Stimulated activated naive CD4-positive, alpha-beta T cell (primary cell): ENCODE data around the gene TMEM123.

Experiments used
- DNase-seq, 6 experiments: peaks; one replicate each; lab custom pipeline; 2025; lab: John Stamatoyannopoulos, UW

Gene TMEM123

GRCh38 chr11:102364991-102365390 lies 87.6 kb downstream of the TMEM123 start:
- DNase-seq, result no peak

DNA sequence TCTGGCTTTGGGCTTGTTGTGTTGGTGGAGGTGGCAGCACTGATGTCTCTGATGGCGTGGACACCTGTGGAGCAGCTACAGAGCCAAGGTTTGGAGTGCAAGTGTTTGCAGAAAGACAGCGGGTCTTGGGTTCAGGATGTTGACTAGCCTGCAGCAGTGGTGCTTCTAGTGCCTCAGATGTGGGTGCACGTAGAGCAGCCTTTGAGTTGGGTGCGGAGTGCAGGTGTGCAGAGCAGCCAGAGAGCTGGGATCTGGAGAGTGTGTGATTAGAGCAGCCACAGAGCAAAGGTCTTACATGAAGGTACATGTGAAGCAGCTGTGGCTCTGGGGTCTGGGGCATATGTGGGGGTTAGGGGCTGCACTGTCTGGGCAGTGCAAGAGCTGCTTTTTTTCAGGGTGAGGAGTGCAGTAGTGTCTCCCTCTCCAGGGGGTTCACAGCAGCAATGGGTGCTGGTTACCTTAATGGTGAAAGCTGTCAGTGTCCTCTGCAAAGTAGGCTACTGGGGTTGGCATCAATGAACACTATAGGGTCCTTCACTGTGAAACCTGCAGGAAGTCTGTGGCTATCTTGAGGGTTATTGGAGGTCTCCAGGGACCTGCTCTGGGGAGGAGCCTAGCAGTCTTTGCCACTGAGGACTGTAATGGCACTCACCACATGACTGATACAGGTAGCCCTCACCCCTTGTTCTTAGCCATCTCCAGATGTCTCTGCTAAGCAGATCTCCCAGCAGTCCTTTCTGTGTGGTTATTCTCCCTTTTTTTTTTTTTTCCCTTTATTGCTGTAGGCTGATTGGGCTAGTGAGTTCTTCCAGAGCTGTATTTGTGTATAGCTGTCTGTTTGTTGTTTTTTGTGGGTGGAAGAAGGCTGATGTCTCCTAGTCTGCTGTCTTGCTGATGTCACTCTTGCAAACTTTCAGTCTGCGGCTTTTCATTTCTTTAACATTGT lies 91.2 kb downstream of the TMEM123 start:
- peak; percentile 40 to 76 (median 62) for DNase-seq

DNA sequence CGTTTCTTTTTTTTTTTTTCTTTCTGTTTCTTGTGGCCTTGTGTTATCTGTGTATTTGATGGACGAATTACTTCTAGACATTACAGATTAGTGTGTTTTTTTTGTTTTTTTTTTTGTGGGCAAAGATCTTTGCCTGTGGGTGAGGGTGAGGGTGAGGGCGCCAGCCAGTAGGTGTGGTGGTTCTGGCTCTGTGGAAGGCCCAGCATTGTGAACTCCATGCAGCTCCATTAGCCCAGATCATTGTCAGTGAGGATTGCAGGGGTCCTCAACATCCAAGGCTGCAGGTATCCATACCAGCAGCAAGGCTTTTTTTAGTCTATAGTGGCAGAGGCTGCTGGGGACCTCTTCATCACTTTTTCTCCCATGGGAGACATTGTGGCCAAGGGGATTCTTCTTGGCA lies 91.9 kb downstream of the TMEM123 start:
- DNase-seq, result peak in 3 of 6 experiments; percentile 11 to 43 (median 28)

DNA sequence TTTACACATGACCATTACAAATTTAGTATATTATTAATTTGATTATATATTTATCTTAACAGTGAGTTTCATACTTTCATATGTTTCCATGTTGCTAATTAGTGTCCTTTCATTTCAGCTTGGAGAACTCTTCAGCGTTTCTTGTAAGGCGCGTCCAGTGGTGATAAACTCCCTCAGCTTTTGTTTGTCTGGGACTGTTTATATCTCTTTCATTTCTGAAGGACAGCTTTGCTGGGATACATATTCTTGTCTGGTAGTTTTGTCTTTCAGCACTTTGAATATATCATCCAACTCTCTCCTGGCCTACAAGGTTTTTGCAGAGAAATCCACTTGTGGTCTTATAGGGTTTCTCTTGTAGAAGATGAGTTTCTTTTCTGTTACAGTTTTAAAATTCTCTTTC lies 93.2 kb downstream of the TMEM123 start:
- DNase-seq, result no peak

DNA sequence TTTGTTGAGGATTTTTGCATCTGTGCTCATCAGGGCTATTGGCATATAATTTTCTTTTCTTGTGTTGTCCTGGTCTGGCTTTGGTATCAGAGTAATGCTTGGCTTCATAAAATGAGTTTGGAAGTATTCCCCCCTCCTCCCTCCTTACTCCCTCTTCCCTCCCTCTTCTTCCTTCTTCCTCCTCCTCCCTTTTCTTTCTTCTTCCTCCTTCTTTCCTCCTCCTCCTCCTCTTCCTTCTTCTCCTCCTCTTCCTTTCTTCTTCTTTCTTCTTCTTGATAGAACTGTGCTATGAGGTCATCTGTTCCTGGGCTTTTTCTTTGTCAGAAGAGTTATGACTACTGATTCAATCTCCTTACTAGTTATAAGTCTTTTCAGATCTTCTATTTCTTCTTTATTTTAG lies 95.4 kb downstream of the TMEM123 start:
- no peak for DNase-seq

GRCh38 chr11:102347462-102348370 lies 104.8 kb downstream of the TMEM123 start:
- peak; percentile 12 to 58 (median 24) for DNase-seq

DNA sequence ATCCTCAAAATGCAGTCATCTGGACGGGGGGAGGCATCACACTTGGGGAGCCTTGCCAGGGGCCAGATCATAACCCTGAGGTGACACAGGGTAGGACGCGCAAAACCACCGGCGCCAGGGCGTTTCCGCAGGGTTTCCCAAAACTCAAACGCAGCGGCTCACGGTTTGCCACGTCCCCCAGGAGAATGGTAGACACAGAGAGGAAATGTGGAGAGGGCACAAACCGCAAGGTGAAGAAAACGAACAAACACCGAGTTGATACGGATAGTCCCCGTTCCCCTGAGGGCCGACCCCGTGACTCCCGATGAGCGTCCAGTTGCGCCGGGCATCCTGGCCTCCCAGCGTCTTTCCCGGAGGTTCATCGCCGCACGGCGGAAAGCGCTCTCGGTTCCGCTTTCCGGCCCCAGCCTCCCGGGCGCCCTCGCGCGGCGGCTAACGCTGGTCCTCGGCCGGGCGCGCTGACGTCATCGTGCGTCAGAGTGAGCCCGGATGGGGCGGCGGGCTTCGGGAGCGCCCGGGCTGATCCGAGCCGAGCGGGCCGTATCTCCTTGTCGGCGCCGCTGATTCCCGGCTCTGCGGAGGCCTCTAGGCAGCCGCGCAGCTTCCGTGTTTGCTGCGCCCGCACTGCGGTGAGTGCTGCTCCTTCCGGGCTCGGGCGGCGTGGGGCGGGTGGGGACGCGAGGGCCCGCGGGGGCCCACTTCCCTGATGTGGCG lies 105.7 kb downstream of the TMEM123 start, which contains the start of gene BIRC2:
Gene BIRC2 (plus strand): TSS at position 467 of the 714 bp plus-strand sequence. CDS start 2,641 bp downstream, outside the sequence.
- peak; percentile 90 to 93 (median 92) for DNase-seq

GRCh38 chr11:102346456-102346747 lies 106.2 kb downstream of the TMEM123 start:
- no peak for DNase-seq
